Breast epithelium (tissue), 3 donors: Measurements from ENCODE around the gene PDE6B.

Experiments used
- CTCF ChIP-seq, 3 donors: fragments of 450-650 bp; IDR thresholded peaks; one replicate each; pipeline ENCODE4 v1.5.1; 2016 to 2017; ENCODE audit warnings: antibody characterized with exemption in 3 of 3, mild to moderate bottlenecking in 3 of 3, moderate library complexity in 3 of 3
- POLR2A ChIP-seq: fragments of 450-650 bp; IDR thresholded peaks from one replicate; pipeline ENCODE4 v1.6.1; 2016; ENCODE audit warnings: antibody characterized with exemption, mild to moderate bottlenecking, moderate library complexity
- POLR2AphosphoS5 ChIP-seq, 3 donors: sonication (generic); formaldehyde crosslinking; IDR thresholded peaks; one replicate each; pipeline ENCODE4 v1.6.1; 2017; ENCODE audit warnings: antibody characterized with exemption in 3 of 3

DNA sequence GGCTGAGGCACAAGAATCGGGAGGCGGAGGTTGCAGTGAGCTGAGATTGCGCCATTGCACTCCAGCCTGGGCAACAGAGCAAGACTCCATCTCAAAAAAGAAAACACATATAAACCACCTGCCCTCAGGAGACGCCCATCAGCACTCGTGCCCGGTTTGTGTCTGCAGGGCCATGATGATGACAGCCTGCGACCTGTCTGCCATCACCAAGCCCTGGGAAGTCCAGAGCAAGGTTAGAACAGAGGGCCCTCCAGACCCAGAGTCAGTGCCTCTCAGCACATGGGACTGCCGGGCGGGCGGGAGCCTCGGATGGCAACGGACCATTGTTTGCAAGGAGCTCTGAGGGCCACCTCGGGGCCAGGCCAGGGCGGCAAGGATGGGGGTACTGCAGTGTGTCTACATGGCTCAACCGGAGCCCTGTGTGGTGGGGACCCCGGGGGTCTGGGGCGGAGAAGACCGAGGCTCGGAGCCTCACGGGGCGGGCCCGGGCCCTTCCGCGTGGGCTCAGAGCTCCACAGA, 39.4 kb downstream of the PDE6B start:
- TF ChIP-seq CTCF (IDR thresholded peaks at IDR 0.05), result no peak
- TF ChIP-seq POLR2AphosphoS5 (IDR thresholded peaks at IDR 0.05), result no peak
- TF ChIP-seq POLR2A, result no peak
